ENCODE results near the gene CAPN9.

The CAPN9 gene

DNA sequence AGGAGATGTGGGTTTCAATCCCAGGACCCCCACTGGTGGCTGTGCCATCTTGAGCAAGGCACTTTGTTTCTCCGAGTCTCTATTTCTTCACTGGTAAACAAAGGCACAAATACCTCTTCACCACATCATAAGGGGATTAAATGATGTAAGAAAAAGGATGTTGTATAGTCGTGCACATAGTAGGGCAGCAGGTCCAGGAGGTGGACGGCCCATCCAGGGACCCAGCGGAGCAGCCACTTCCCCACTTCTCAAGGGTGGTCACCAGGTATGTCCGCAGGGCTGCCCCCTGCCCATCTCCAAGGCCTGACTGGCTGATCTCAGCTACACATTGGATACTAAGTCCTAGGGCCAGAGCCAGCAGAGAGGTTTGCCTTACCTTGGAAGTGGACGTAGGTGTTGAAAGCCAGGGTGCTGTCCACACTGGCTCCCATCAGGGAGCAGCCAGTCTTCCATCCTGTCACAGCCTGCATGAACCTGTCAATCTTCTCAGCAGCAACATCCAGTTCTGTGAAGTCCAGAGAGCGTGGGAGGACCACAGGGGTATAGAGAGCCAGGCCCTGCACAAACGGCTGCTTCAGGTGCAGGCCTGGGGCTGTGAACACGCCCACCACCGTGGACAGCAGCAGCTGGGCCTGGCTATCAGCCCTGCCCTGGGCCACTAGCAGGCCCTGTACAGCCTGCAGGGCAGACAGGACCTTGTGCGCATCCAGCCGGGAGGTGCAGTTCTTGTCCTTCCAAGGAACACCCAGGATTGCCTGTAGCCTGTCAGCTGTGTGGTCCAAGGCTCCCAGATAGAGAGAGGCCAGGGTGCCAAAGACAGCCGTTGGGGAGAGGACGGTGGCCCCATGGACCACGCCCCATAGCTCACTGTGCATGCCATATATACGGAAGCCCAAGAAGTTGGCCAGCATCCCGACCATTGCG, 37.3 kb upstream of the CAPN9 start:
- Histone ChIP-seq H3K36me3 (ENCODE audit: control insufficient read depth in 2 of 2, insufficient read depth in 1 of 2, low read length in 2 of 2) (no peaks in the 10 kb centered on the region), H3K27ac (ENCODE audit: extremely low read depth, low read depth, low read length) (no peak overlapping the region), H3K4me1 (ENCODE audit: control insufficient read depth, insufficient read depth, low read length) (no peaks in the 10 kb centered on the region), H3K4me3 (ENCODE audit: low read depth, low read length) (no peak overlapping the region), H3K9me3 (ENCODE audit: control insufficient read depth, insufficient read depth, low read depth, low read length) (no peaks in the 10 kb centered on the region)
- POLR2A ChIA-PET: no interaction called here
- CTCF ChIA-PET: interaction anchor here (0.7 kb wide), 1 partner anchor 440 kb away, joined by 3 read pairs; no protein-coding TSS in a partner anchor
- TF ChIP-seq ZBTB1 (tag by site-specific recombination; IDR thresholded peaks at IDR 0.05) (no peak), OSR2 (tag by site-specific recombination; IDR thresholded peaks at IDR 0.05) (no peak)
- TF ChIP-seq, protein P1, sequence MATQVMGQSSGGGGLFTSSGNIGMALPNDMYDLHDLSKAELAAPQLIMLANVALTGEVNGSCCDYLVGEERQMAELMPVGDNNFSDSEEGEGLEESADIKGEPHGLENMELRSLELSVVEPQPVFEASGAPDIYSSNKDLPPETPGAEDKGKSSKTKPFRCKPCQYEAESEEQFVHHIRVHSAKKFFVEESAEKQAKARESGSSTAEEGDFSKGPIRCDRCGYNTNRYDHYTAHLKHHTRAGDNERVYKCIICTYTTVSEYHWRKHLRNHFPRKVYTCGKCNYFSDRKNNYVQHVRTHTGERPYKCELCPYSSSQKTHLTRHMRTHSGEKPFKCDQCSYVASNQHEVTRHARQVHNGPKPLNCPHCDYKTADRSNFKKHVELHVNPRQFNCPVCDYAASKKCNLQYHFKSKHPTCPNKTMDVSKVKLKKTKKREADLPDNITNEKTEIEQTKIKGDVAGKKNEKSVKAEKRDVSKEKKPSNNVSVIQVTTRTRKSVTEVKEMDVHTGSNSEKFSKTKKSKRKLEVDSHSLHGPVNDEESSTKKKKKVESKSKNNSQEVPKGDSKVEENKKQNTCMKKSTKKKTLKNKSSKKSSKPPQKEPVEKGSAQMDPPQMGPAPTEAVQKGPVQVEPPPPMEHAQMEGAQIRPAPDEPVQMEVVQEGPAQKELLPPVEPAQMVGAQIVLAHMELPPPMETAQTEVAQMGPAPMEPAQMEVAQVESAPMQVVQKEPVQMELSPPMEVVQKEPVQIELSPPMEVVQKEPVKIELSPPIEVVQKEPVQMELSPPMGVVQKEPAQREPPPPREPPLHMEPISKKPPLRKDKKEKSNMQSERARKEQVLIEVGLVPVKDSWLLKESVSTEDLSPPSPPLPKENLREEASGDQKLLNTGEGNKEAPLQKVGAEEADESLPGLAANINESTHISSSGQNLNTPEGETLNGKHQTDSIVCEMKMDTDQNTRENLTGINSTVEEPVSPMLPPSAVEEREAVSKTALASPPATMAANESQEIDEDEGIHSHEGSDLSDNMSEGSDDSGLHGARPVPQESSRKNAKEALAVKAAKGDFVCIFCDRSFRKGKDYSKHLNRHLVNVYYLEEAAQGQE (tag by site-specific recombination; IDR thresholded peaks at IDR 0.05): peak; percentile 45; the same call in 1 of the 2 replicates

- ChIA-PET POLR2A (no interaction called here), CTCF (interaction anchor here (0.7 kb wide), 1 partner anchor 439 kb away, joined by 3 read pairs; no protein-coding TSS in a partner anchor)
- no peak overlapping the region for H3K4me3 ChIP-seq (ENCODE audit: low read depth, low read length)
- TF ChIP-seq ZNF114 (tag by site-specific recombination; IDR thresholded peaks at IDR 0.05): no peak
- no peaks in the 10 kb centered on the region for H3K36me3 ChIP-seq (ENCODE audit: control insufficient read depth in 2 of 2, insufficient read depth in 1 of 2, low read length in 2 of 2)
- H3K9me3 ChIP-seq (ENCODE audit: control insufficient read depth, insufficient read depth, low read depth, low read length): no peaks in the 10 kb centered on the region
- no peak overlapping the region for H3K27ac ChIP-seq (ENCODE audit: extremely low read depth, low read depth, low read length)
- H3K4me1 ChIP-seq (ENCODE audit: control insufficient read depth, insufficient read depth, low read length): no peaks in the 10 kb centered on the region
These were observed 36.7 kb upstream of the CAPN9 start for GRCh38 chr1:230710543-230710904.

GRCh38 chr1:230711245-230711644, 35.9 kb upstream of the CAPN9 start:
- Histone ChIP-seq H3K4me3 (ENCODE audit: low read depth, low read length) (no peak overlapping the region), H3K27ac (ENCODE audit: extremely low read depth, low read depth, low read length) (no peak overlapping the region), H3K9me3 (ENCODE audit: control insufficient read depth, insufficient read depth, low read depth, low read length) (no peaks in the 10 kb centered on the region), H3K4me1 (ENCODE audit: control insufficient read depth, insufficient read depth, low read length) (no peaks in the 10 kb centered on the region), H3K36me3 (ENCODE audit: control insufficient read depth in 2 of 2, insufficient read depth in 1 of 2, low read length in 2 of 2) (no peaks in the 10 kb centered on the region)
- POLR2A ChIA-PET: no interaction called here
- TF ChIP-seq ZNF266 (tag by site-specific recombination; IDR thresholded peaks at IDR 0.05; ENCODE audit: low read depth) (no peak), ZNF549 (tag by site-specific recombination; IDR thresholded peaks at IDR 0.05) (no peak), SCRT1 (tag by site-specific recombination; IDR thresholded peaks at IDR 0.05; ENCODE audit: borderline replicate concordance) (no peak)
- TF ChIP-seq, protein P2, sequence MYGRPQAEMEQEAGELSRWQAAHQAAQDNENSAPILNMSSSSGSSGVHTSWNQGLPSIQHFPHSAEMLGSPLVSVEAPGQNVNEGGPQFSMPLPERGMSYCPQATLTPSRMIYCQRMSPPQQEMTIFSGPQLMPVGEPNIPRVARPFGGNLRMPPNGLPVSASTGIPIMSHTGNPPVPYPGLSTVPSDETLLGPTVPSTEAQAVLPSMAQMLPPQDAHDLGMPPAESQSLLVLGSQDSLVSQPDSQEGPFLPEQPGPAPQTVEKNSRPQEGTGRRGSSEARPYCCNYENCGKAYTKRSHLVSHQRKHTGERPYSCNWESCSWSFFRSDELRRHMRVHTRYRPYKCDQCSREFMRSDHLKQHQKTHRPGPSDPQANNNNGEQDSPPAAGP (tag by site-specific recombination; IDR thresholded peaks at IDR 0.05): no peak
- CTCF ChIA-PET: no interaction called here

- no peak overlapping the region for H3K27ac ChIP-seq (ENCODE audit: extremely low read depth, low read depth, low read length)
- no peak for TF ChIP-seq ZNF114 (tag by site-specific recombination; IDR thresholded peaks at IDR 0.05)
- TF ChIP-seq ZNF18 (tag by site-specific recombination; IDR thresholded peaks at IDR 0.05): 0 out of 2 replicates have a peak, but pooled peaks have one; percentile 32
- no peak overlapping the region for H3K4me3 ChIP-seq (ENCODE audit: low read depth, low read length)
- H3K4me1 ChIP-seq (ENCODE audit: control insufficient read depth, insufficient read depth, low read length): no peaks in the 10 kb centered on the region
- no peaks in the 10 kb centered on the region for H3K36me3 ChIP-seq (ENCODE audit: control insufficient read depth in 2 of 2, insufficient read depth in 1 of 2, low read length in 2 of 2)
- ChIA-PET CTCF (no interaction called here), POLR2A (no interaction called here)
- no peaks in the 10 kb centered on the region for H3K9me3 ChIP-seq (ENCODE audit: control insufficient read depth, insufficient read depth, low read depth, low read length)
These were observed 34.7 kb upstream of the CAPN9 start for GRCh38 chr1:230712470-230712942.
